Uterus (tissue), 4 donors: Measurements from ENCODE around the gene ELP4. TPM values are rescaled to one million over a fixed set of nuclear protein-coding genes. Genes with fewer than 3 reads are reported as not detected.

ENCODE experiments used
- DNase-seq, 2 donors: peaks; one replicate each; pipeline ENCODE4 v3.0.0-alpha.2; 2019 to 2020
- H3K27ac ChIP-seq, 2 donors: fragments of 200-600 bp; sonication (generic); 1 replicate in 1 of 2; 2 replicates in 1 of 2; pipeline ENCODE4 v1.5.1; 2016 to 2018
- H3K27me3 ChIP-seq, 2 donors: fragments of 200-600 bp; sonication (generic); one replicate each; pipeline ENCODE4 v1.5.1; 2018 to 2019; ENCODE audit warnings: control low read depth in 1 of 2
- H3K36me3 ChIP-seq, 2 donors: fragments of 200-600 bp; sonication (generic); one replicate each; pipeline ENCODE4 v1.5.1; 2019; ENCODE audit warnings: control low read depth in 1 of 2
- H3K4me1 ChIP-seq, 2 donors: fragments of 200-600 bp; sonication (generic); one replicate each; pipeline ENCODE4 v1.5.1; 2018 to 2019; ENCODE audit warnings: control low read depth in 1 of 2
- H3K4me3 ChIP-seq, 2 donors: fragments of 200-600 bp; sonication (generic); 1 replicate in 1 of 2; 2 replicates in 1 of 2; pipeline ENCODE4 v1.5.1; 2018 to 2019; ENCODE audit warnings: mild to moderate bottlenecking in 1 of 2
- H3K9me3 ChIP-seq, 2 donors: fragments of 200-600 bp; sonication (generic); one replicate each; pipeline ENCODE4 v1.5.1; 2019; ENCODE audit warnings: control low read depth in 1 of 2
- CTCF ChIP-seq, 4 experiments: fragments of 200-600 bp in 2 of 4; fragments of 450-650 bp in 2 of 4; sonication (generic) in 2 of 4; IDR thresholded peaks; one replicate each; pipeline ENCODE4 v1.5.1; 2016 to 2019; ENCODE audit warnings: antibody characterized with exemption in 4 of 4, mild to moderate bottlenecking in 2 of 4, moderate library complexity in 1 of 4
- POLR2A ChIP-seq, 2 donors: fragments of 450-650 bp; IDR thresholded peaks; one replicate each; pipeline ENCODE4 v1.6.1; 2016; ENCODE audit warnings: antibody characterized with exemption in 2 of 2, mild to moderate bottlenecking in 1 of 2, moderate library complexity in 1 of 2
- intact Hi-C: fragments of 100-400 bp; cut with DNase I; formaldehyde crosslinking; loops from one replicate; pipeline ENCODE4 v1.15.1; 2023; ENCODE audit warnings: low total_unique reads
- total RNA-seq, 4 donors: library from RNA; depleted of rRNA in 3 of 4; stranded (reverse); fragments of >200 nt in 3 of 4; gene quantifications; one replicate each; pipeline versions ENCODE4 v1.1.0 to v1.2.4, GENCODE V29; 2014 to 2023
- donor health status: DM: yes; HTN: yes; CAD: no.

The ELP4 gene
- total RNA-seq, 4 donors from 2014 or later = 18.4 to 51.2 (median 21.2) TPM

- intact Hi-C loops = no loop called here
- Histone ChIP-seq H3K9me3 (no peaks in the 10 kb centered on the region), H3K27ac (no peak overlapping the region), H3K4me3 (no peak overlapping the region), H3K27me3 (no peaks in the 10 kb centered on the region), H3K4me1 (no peaks in the 10 kb centered on the region), H3K36me3 (no peaks in the 10 kb centered on the region)
- TF ChIP-seq CTCF (IDR thresholded peaks at IDR 0.05) (no peak), POLR2A (IDR thresholded peaks at IDR 0.05) (no peak)
- no peak for DNase-seq
Measured at GRCh38 chr11:31651822-31652221, 142.3 kb downstream of the ELP4 start.

DNA sequence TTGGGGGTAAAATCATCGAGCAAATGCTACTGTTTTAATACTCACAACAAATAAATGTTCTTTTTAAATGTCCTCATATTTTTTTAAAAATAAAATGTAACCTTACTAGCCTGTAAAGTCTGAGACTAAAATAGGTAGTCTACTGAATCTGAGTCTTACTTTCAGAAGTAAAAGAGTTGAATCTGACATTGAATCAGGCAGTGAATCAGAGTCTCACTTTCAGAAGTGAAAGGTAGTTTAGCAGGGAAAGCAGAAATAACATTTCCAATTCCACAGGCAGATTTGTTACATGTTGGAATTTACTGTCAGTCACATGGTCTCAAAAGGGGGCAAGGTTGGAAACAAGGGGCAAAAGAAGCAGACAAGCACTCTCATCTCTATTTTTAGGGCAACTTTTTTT is 143.0 kb downstream of the ELP4 start:
- TF ChIP-seq POLR2A (IDR thresholded peaks at IDR 0.05) (no peak), CTCF (IDR thresholded peaks at IDR 0.05) (no peak)
- DNase-seq = no peak
- intact Hi-C loops = no loop called here
- Histone ChIP-seq H3K9me3 (no peaks in the 10 kb centered on the region), H3K36me3 (no peaks in the 10 kb centered on the region), H3K27ac (no peak overlapping the region), H3K4me1 (no peaks in the 10 kb centered on the region), H3K4me3 (no peak overlapping the region), H3K27me3 (no peaks in the 10 kb centered on the region)

- intact Hi-C loops = no loop called here
- Histone ChIP-seq H3K9me3 (no peaks in the 10 kb centered on the region), H3K27ac (no peak overlapping the region), H3K4me3 (no peak overlapping the region), H3K4me1 (no peaks in the 10 kb centered on the region), H3K36me3 (no peaks in the 10 kb centered on the region), H3K27me3 (no peaks in the 10 kb centered on the region)
- no peak for DNase-seq
- TF ChIP-seq CTCF (IDR thresholded peaks at IDR 0.05) = no peak
- TF ChIP-seq POLR2A (IDR thresholded peaks at IDR 0.05) = no peak
Measured at GRCh38 chr11:31655483-31655882, 145.9 kb downstream of the ELP4 start.

GRCh38 chr11:31656051-31656450 is 146.5 kb downstream of the ELP4 start:
- Histone ChIP-seq H3K27me3 (no peaks in the 10 kb centered on the region), H3K4me1 (no peaks in the 10 kb centered on the region), H3K27ac (no peak overlapping the region), H3K4me3 (no peak overlapping the region), H3K9me3 (no peaks in the 10 kb centered on the region), H3K36me3 (no peaks in the 10 kb centered on the region)
- TF ChIP-seq POLR2A (IDR thresholded peaks at IDR 0.05) (no peak), CTCF (IDR thresholded peaks at IDR 0.05) (no peak)
- DNase-seq = no peak
- intact Hi-C loops = no loop called here

DNA sequence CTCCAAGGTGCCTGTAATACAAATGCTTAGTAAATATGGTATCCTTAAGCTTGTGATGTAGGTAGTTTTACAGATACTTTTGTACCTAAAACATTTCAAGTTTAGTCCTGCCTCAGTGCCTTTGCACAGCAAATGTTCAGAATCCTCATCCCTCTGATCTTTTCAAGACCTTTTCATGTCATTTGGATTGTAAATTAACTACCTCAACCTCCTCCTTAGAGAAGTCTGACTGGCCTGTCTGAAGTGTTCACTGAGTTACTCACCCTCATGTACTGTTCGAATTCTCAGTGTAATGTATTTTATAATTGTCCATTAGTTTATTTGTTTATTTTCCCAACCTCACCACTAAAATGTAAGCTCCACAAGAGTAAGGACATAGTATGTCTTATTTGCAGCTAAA is 147.5 kb downstream of the ELP4 start:
- Histone ChIP-seq H3K27ac (no peak overlapping the region), H3K9me3 (no peaks in the 10 kb centered on the region), H3K36me3 (no peaks in the 10 kb centered on the region), H3K4me1 (no peaks in the 10 kb centered on the region), H3K27me3 (no peaks in the 10 kb centered on the region), H3K4me3 (no peak overlapping the region)
- intact Hi-C loops = no loop called here
- TF ChIP-seq CTCF (IDR thresholded peaks at IDR 0.05) (no peak), POLR2A (IDR thresholded peaks at IDR 0.05) (no peak)
- DNase-seq = no peak
